ENCODE results near the gene TMSB10.
A peak's percentile ranks its signal among the peaks of the same experiment; 100 is the strongest.
"Not testable (repeated sequence)": the region's sequence is repeated elsewhere in the genome, so short reads cannot be mapped to it uniquely, and the experiment has no call there.

Gene TMSB10

DNA sequence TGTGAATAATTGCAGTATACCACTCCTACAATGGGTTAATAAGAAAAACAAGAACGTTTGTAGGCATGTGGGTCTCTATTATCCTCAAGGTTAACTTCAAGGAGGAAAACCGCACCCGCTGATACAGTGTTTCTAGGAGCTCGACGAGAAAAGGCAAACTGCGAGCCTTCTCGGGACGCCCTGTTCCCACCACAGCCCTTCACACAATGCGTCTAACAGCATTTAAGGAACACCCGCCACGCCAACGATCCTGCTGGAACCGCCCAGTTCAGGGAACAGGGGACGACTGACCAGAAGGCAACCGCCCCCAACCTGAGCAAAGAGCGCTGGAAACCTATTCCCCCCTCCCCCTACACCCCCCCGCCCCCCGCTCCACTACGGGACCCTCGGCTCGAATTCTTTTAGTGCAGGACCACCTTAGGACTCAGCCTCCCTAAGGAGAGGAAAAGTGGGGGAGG is 710 bp upstream of the TMSB10 start:
- DNase-seq (ENCODE audit: low read depth), result peak; percentile 78

DNA sequence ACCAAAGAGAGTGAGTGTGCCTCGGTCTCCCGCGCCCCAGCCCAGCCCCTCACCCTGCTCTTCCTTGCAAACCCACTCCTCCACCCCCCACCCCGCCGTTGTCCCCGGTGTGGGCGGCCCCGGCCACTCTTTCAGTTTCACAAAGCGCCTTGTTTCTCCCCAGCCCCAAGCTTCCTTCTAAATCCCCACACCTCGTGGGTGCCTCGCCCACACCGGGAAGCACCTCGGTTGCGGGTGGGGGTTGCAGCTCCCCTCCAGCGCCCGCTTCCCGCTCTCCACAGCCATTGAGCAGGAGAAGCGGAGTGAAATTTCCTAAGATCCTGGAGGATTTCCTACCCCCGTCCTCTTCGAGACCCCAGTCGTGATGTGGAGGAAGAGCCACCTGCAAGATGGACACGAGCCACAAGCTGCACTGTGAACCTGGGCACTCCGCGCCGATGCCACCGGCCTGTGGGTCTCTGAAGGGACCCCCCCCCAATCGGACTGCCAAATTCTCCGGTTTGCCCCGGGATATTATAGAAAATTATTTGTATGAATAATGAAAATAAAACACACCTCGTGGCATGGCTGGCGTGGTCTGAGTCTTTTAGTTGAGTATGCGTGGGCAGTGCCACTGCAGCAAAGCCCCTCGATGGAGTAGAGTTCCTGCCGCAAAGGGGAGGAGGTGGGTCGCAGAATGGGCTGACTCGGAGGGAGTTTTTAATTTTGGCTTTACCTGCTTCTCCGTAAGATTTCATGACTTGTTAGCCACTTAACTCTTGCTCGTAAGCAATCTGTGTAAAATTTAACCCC is 848 bp downstream of the TMSB10 start:
- DNase-seq (ENCODE audit: low read depth), result no peak

DNA sequence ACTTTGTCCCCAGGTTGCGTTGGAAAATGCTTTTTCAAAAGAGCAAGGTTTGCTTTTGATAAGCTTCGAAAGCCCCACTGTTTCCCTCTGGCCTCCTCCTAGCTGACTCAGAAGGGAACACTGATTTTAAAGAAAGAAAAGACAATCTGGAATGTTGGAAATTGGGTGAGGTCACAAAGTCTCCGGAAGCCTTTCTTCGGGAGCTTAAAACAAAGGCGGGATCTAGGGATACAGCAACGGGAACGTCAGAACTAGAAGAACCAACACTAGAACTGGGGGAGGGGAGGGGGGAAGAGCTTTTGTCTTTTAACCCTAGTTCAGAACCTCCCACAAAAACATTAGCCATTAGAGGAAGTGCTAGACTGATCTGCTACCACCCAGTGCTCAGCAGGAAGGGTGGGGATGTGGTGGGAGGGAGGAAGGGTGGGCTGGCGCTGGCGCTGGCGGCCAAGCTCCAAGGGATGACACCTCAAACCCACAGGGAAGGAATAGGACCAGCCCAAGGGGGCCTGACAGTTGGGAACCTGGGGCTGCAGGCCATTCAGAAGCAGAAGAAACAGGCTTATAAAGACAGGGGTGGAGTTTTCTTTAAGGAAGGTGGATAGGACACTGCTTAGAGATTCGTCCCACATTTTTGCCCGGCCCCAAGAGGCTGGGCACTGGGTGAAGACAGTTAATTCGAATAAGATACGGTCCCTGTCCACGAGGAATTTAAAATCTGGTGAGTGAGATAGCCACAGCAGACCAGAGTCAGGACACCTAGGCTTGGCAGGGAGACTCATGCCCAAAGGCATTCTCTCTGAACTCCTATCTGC is 1.7 kb downstream of the TMSB10 start:
- peak; percentile 94 for DNase-seq (ENCODE audit: low read depth)

DNA sequence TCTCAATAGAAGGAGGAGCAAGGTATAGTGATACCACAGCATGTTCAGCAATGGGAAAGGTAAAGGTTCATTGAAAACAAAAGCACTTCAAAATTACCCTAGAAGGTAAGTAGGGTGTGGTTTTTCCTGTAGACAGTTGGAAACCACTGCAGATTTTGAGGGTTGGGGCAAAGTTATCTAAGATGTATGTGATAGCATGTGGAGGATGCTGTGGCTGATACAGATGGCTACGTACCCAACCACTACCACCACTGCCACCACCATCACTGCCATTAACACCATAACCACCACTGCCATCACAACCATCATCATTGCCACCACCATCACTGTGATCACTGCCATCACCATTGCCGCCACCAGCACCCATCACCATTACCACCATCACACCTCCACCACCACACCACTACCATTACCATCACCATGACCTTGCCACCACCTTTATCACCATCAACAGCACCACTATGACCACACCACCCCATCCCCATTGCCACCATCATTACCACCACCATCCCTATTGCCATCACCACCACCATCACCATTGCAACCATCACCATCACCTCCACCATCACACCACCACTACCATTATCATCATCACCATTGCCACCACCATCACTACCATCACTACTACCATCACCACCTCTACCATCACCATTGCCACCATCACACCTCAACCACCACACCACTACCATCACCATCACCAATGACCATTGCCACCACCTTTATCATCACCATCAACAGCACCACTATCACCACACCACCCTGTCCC is 3.7 kb downstream of the TMSB10 start:
- DNase-seq (ENCODE audit: low read depth), result no peak

DNA sequence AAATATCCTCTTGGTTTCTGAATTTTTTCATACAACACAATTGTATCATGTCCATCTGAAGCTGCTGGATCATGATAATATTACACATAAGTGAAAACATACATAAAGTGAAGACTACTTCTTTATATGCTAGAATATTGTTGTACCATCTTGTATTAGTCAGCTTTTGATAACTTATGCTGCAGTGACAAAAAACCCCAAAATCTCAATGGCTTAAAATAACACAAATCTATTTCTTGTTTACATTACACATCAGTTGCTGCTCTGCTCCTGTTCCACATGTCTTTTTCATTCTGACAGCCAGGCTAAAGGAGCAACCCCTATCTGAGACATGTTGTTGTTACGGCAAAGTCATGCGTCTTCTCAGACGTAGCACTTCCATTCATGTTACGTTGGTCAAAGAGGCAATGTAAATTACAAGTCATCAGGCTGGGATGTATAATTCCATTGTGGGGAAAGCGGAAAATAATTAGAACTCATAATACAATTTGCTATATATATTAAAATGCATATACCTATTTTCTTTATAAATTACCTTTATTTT is 5.8 kb downstream of the TMSB10 start:
- DNase-seq (ENCODE audit: low read depth), result no peak

DNA sequence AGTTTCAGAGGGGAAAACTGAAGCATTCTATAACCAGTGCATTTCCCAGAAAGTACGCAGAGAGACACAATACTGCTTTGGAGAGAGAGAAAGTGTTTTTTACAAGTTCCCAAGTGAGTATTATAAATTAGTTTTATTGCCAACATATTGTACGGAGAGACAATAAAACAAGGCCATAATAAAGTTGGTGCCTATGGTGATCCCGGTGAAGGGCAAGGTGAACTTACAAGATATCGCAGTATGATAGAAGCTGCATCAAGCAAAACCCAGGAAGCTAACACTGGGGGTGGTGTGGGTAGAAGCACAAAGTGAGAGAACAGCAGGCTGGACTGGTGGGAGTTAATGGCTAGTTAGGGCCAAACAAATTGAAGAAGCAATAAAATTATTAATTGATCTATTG is 7.5 kb downstream of the TMSB10 start:
- no peak for DNase-seq (ENCODE audit: low read depth)

DNA sequence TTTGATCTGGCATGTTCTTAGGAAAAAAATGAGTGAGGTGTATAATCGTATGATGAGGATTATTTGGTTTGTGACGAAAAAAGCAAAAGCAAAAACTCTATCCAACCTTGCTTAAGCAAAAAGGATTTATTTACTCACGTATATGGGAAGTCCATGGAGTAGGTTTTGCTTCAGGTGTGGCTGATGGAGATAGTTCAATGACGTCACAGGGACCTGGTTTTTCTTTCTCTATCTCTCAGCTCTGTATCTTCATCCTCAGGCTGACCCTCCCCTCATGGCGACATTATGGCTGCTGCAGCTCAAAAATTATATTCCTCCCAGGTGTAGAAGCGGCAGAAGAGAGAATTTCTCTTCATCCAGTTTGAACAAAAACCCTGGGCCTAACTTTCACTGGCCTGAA is 8.9 kb downstream of the TMSB10 start:
- DNase-seq (ENCODE audit: low read depth), result no peak

DNA sequence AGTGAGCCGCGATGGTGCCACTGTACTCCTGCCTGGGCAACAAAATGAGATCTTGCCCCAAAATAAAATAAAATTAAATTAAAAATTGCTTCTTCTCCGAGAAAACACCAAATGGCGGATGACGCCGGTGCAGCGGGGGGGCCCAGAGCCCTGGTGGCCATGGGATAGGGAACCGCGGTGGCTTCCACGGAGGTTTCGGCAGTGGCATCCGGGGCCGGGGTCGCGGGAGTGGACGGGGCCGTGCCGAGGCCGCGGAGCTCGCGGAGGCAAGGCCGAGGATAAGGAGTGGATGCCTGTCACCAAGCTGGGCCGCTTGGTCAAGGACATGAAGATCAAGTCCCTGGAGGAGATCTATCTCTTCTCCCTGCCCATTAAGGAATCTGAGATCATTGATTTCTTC is 10.2 kb downstream of the TMSB10 start:
- DNase-seq (ENCODE audit: low read depth), result not testable (repeated sequence)

DNA sequence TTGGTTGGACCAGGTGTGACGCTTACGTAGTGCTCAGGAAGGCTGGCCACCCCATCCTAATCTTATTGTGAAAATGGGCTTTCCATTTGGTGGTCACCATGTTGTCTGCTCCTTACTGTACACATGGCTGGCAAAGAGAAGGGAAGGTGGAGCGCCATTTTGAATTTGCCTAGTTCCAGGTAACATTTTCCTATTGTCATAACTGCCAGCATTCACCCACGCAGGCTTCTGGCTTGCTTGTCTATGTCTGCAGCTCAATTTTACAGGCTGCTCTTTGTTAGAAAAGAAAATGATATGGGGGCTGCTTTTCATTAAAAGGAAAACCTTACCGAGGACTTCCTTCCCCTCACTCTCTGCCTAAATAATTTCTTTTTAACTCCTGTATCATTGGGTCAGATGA is 12.4 kb downstream of the TMSB10 start:
- DNase-seq (ENCODE audit: low read depth), result not testable (repeated sequence)

DNA sequence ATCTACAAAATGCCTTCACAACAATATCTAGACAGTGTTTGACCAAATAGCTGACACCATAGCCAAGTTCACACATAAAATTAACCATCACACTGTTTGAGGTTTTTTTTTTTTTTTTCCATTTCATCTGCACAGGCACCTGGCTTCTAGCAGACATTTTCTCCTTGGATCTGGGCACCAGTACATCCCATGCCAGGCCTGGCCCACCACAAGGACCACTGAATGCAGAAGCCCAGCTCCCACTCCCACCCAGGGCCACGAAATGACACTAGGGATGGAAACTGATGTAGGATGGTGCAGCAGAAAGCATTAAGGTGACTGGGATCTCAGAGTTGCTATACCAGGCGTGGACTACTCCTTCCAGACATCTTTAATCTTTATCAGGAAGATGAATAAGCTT is 13.0 kb downstream of the TMSB10 start:
- no peak for DNase-seq (ENCODE audit: low read depth)

DNA sequence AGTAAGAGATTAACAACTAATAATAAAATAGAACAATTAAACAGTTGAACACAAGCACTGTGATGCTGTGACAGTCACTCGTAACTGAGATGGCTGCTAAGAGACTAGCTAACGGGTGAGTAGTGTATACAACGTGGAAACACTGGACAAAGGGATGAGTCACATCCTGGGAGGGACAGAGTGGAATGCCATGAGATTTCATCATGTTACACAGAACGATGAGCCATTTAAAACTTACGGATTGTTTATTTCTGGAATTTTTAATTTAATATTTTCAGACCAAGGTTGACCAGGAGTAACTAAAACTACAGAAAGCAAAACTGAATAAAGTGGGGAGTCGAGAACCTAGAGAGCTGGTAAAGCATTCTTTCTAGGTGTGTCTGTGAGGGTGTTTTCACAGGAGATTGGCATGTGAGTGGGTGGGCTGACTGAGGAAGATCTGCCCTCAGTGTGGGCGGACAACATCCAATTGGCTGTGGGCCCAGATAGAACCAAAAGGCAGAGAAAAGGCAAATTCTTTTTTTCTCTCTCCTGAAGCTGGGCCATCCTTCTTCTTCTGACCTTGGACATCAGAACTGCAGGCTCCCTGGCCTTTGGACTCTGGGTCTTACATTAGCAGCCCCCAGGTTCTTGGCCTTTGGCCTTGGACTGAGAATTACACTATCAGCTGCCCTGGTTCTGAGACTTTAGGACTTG is 14.6 kb downstream of the TMSB10 start:
- peak; percentile 99 for DNase-seq (ENCODE audit: low read depth)

DNA sequence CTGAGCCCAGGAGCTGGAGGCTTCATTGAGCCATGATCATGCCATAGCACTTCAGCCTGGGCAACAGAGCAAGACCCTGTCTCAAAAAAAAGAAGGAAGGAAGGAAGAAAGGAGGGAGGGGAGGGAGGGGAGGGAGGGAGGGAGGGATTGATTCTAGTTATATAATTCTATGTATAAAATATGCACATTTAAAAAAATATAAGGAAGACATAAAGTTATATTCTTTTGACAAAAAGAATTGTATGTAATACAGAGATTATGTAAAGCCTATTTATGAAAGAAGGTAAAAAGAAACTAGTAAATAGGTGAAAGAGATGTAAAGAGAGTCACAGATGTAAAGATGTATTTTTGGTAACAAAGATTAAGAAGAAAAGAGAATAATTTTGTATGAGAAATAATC is 17.6 kb downstream of the TMSB10 start:
- DNase-seq (ENCODE audit: low read depth), result no peak

DNA sequence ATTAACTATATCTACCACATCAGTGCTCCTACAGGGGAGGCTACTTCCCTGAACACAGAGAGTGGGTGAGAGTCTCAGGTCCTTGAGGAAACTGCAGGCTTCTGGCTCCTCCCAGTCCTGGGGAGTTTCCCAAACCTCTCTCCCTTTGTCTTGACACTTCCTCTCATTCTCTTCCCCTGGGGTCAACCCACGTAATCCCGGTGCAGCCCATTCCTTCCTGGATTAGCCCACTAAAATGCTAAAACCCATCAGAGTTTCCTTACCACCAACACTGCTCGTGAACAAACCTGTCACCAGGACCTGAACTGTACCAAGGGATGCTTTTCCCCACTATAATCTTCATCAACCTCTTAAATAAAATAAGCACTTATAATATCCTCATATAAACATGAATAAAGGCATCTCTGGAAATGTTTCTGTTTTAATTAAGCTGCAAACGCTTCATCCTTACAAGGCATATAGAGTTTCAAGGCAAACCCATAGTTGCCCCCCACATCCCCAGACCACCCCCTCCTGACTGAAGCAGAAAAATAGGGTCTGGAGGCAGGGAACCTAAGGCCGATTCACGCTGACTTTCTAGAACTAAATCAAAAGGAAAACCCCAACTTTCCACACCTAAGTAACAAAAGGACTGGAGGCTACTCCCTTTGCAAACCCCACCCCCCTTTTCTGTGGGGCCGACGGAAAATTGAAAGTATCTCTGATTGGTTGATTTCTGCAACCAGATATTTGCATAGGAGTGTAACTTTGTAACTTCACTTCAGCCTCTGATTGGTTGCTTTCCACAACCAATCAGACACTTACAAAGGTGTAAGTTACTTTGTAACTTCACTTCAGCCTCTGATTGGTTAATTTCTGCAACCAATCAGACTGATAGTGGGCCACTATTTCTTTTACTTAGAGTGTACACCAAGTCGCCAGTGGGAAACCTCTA is 19.0 kb downstream of the TMSB10 start:
- DNase-seq (ENCODE audit: low read depth), result peak; percentile 60

DNA sequence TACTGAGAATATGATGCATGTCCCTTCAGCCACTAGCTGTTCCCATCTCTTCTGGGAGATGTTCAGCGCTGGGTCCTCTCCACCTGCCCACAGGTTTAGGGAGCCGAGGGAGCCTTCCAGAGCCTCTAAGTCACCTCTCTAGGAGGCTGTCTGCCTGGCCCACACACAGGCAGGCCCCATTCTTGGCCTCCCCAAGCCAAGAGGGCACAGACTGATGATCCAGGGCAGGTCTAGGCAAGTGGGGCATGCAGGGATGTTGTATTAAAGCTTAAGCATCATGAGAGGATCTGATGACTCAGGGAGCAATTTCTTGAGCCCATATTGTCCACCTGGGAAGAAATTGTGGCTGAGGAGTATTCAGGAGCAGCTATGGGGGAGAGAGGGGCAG is 19.9 kb downstream of the TMSB10 start:
- DNase-seq (ENCODE audit: low read depth), result no peak

DNA sequence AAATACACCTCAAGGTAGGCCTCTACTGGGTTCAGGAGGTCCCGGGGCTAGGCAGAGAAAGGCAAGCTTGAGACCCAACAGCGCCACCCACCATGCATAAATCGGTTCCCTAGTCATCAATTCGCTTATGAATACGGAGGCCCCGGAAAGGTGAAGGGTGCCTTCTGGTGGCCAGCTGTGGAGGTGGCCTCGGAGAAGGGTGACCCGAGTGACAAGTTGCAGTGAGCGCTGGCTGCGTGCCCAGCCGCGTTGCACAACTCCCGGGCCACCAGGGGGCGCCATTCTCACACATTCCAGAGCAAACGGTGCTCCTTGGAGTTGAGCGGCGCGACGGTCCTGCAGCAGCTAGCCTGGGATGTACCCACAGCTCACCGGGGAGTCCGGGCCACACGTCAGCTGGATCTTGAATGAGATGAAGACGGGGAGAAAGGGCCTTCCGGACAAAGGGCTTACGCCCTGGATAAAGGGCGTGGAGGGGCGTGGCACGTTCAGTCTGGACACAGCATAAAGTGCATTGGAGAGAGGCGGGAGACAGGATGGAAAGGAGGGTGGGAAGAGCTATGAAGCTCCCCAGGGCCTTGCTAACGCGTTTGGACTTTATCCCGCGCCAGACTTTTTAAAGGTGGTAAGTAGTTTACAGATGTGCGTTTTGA is 20.4 kb downstream of the TMSB10 start:
- DNase-seq (ENCODE audit: low read depth), result peak; percentile 98

DNA sequence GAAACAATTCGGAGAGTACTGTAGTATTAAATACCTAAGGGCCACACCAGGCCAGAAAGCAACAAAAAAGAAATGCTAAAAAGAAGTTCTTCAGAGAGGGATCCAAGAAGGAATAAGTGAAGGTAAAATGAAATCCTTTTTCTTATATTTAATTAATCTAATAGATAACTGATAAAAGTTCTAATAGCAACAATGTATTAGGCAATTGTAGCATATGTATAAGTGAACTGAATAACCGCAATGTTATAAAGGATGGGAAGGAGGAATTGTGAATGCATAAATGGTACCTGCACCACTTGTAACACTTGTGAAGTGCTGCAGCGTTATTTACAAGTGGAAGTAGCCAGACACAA is 21.8 kb downstream of the TMSB10 start:
- DNase-seq (ENCODE audit: low read depth), result no peak

DNA sequence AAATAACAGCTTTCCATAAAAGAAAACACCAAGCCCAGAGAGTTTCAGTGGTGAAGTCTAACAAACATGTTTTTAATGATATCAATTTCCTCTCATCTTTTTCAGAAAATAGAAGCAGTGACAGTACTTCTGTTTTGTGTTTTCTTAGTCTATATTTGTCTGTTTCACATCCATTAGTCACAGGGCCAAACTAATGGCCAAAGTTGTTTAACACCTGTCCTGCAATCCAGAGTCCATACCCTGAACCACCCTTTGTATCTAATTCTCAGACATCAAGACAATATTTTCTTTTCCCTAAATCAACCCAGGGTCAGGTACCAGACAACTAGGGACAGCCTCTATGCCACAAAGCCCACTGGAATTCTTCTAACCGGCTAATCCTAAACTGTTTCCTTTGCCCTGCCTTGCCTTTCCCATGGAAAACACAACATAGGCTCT is 25.9 kb downstream of the TMSB10 start:
- no peak for DNase-seq (ENCODE audit: low read depth)

DNA sequence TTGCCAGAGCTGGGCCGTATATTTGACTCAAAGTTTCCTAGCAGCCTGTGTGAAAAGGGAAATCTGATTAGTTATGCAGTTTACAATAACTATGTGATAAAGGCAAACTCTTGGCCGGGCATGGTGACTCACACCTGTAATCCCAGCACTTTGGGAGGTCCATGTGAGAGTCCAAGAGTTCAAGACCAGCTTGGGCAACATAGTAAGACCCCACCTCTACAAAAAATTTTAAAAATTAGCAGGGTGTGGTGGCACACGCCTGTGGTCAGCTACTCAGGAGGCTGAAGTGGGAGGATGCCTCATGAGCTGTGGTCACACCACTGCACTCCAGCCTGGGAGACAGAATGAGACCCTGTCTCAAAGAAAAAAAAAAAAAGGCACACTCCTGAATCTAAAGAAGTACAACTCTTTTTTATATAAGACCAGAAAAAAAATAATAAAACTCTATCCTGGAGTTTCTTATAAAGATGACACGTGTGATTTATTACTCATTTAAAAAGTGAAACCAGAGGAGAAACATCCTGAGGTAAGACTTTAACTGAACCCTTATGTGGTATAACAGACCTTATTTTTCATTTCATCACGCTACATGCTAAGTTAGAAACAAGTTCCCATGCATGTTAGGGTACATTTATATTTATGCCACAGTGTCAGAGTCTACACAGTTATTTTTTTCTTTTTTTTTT is 32.9 kb downstream of the TMSB10 start:
- peak; percentile 58 for DNase-seq (ENCODE audit: low read depth)

DNA sequence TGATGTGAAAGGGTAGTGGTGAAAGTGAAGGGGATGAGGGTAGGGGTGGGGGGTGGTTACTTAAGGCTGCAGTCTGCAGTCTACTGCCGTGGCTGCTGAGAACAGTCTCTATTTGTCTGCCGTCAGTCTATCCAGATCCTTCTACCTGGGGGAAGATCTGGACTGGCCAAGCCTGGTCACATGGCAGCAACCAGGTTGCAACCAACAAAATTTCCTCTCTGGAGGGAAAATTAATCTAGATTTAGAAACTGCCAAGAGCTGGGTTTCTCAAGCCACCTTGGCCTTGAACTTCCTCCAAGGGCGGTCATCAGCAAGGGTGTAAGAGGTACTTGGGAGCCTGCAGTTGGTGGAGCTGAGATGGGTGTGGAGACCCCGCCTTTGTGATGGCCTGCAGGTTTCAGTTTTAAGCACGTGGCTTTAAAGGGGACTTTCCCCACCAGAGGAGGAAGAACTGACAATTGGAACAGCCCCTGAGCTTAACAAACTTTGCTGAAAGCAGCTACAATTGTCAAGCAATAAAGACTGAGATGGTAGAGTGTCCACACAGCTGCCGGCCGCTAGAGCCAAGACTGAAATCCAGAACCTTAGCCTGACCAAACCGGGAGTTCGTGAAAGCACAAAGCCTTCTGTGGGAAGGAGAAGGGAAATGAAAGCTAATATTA is 34.1 kb downstream of the TMSB10 start:
- DNase-seq (ENCODE audit: low read depth), result no peak
